ENCODE data around the gene TTI1. TPM values are rescaled to one million over a fixed set of nuclear protein-coding genes. Genes with fewer than 3 reads are reported as not detected.

Gene TTI1
- polyA plus RNA-seq, 3 donors from 2014 or later, result 8.8 to 17.7 (median 15.4) TPM

DNA sequence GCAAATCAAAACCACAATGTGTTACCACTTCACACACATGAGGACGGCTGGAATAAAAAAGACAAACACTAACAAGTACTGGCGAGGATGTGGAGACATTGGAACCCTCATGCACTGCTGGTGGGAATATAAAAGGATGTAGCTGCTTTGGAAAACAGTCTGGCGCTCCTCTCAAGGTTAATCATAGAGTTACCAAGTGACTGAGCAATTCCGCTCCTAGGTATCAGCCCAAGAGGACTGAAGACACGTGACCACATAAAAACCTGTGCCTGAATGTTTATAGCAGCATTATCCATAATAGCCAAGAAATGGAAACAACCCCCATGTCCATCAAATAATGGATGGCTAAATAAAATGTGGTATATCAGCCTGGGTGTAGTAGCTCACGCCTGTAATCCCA is 85.3 kb downstream of the TTI1 start:
- Mint-ChIP-seq H3K27ac (no peak overlapping the region), H3K4me3 (no peak overlapping the region), H3K4me1 (no peaks in the 10 kb centered on the region), H3K27me3 (ENCODE audit: low read depth in 3 of 3) (peaks cover 2 to 9% (median 5%) of the 10 kb centered on the region in 3 donors), H3K9me3 (peaks cover 0 to 2% (median 0%) of the 10 kb centered on the region in 6 donors), H3K36me3 (no peaks in the 10 kb centered on the region)
- no peak for DNase-seq

DNA sequence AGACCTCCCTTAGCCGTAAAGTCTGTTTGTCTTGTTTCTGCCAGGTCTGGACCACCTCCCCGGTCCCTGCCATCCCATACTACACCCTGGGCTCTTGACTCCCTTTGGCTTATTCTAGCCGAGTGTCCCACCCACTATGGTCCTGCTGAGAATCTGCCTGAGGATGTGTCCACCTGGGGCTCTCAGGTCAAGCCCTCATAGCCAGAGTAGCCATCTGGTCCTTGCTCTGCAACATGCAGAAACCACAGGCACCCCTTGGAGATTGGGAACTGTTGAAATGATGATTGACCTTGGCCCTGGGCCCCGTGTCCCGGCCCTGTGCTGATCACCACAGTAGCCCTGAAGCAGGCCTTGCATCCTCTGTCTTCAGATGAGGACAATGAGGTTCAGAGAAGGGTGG is 86.3 kb downstream of the TTI1 start:
- Mint-ChIP-seq H3K4me1 (no peaks in the 10 kb centered on the region), H3K9me3 (peaks cover 0 to 2% (median 0%) of the 10 kb centered on the region in 6 donors), H3K27ac (no peak overlapping the region), H3K27me3 (ENCODE audit: low read depth in 3 of 3) (peaks cover 2 to 9% (median 4%) of the 10 kb centered on the region in 3 donors), H3K36me3 (no peaks in the 10 kb centered on the region), H3K4me3 (no peak overlapping the region)
- no peak for DNase-seq

DNA sequence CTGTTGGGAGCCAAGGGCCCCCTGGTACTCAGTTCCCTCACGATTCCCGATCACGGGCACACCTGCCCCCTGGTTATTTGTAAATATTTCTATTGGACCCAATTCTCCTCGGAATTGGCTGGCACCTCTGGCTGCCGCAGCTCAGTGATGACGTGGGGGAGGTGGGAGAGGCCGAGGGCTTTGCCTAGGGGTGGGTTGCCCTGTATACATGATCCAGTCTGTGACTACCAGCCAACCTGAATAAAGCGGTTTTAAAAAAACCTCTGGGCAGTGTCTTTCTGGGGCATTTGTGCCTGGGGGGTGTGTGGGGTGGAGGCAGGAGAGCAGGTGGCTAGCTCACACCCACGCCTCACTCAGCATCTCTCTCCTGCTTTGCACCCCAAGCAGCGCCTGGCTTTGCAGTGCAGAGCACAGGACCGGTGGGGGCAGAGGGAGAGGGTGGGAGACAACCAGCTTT is 88.1 kb downstream of the TTI1 start:
- Mint-ChIP-seq H3K4me1 (no peaks in the 10 kb centered on the region), H3K27ac (no peak overlapping the region), H3K27me3 (ENCODE audit: low read depth in 3 of 3) (peaks cover 0 to 11% (median 7%) of the 10 kb centered on the region in 3 donors), H3K4me3 (no peak overlapping the region), H3K36me3 (no peaks in the 10 kb centered on the region), H3K9me3 (peaks cover 0 to 2% (median 0%) of the 10 kb centered on the region in 6 donors)
- DNase-seq, result no peak

DNA sequence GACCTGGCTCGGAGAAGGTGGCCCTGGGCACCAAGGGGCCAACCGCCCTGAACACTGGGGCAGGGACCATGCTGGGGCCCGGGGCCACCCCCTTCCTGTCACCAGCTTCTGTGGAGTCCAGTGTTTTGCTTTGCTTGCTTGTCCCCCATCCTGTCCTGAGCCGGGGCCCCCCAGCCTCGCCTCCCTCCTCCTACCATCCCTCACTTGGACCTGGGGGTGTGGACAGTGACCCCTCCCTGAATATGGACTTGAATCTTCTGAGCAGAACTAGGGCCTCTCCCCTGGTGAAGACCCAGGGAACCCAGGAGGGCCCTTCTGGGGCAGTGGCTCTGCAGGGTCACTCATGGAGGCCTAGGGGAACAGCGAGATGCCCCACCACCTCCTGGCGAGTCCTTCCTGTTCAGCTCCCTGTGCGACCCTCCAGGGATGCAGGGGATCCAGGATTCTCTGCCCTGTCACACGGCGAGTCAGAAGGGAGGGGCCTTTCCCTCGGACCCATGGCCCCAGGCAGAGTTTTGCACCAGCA is 88.7 kb downstream of the TTI1 start:
- DNase-seq, result no peak
- Mint-ChIP-seq H3K27me3 (ENCODE audit: low read depth in 3 of 3) (peaks cover 1 to 11% (median 7%) of the 10 kb centered on the region in 3 donors), H3K27ac (no peak overlapping the region), H3K4me1 (no peaks in the 10 kb centered on the region), H3K9me3 (peaks cover 0 to 2% (median 0%) of the 10 kb centered on the region in 6 donors), H3K36me3 (no peaks in the 10 kb centered on the region), H3K4me3 (no peak overlapping the region)

- H3K27me3 Mint-ChIP-seq (ENCODE audit: low read depth in 3 of 3), result peaks cover 1 to 11% (median 7%) of the 10 kb centered on the region in 3 donors
- H3K4me3 Mint-ChIP-seq, result no peak overlapping the region
- no peak overlapping the region for H3K27ac Mint-ChIP-seq
- H3K36me3 Mint-ChIP-seq, result no peaks in the 10 kb centered on the region
- H3K9me3 Mint-ChIP-seq, result peaks cover 0 to 2% (median 0%) of the 10 kb centered on the region in 6 donors
- DNase-seq, result no peak
- no peaks in the 10 kb centered on the region for H3K4me1 Mint-ChIP-seq
Observed at GRCh38 chr20:37943501-37944455, 89.5 kb downstream of the TTI1 start.

GRCh38 chr20:37943033-37943432 is 90.2 kb downstream of the TTI1 start:
- Mint-ChIP-seq H3K4me1 (no peaks in the 10 kb centered on the region), H3K27me3 (ENCODE audit: low read depth in 3 of 3) (peaks cover 1 to 11% (median 6%) of the 10 kb centered on the region in 3 donors), H3K36me3 (no peaks in the 10 kb centered on the region), H3K4me3 (no peak overlapping the region), H3K27ac (no peak overlapping the region), H3K9me3 (peaks cover 0 to 2% (median 0%) of the 10 kb centered on the region in 6 donors)
- DNase-seq, result no peak

DNA sequence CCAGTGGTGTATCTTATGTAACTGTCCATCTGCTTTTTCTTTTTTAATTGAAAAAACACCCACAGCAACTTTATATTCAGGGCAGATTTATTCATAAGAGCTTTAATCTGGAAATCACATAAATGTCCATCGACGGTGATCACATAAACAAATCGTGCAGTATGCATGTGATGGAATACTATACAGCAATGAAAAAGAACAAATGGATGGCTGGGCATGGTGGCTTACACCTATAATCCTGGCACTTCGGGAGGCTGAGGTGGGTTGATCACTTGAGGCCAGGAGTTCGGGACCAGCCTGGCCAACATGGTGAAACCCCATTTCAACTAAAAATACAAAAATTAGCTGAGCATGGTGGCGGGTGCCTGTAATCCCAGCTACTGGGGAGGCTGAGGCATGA is 91.3 kb downstream of the TTI1 start:
- Mint-ChIP-seq H3K36me3 (no peaks in the 10 kb centered on the region), H3K4me1 (no peaks in the 10 kb centered on the region), H3K9me3 (no peaks in the 10 kb centered on the region), H3K27ac (no peak overlapping the region), H3K27me3 (ENCODE audit: low read depth in 3 of 3) (peaks cover 1 to 7% (median 3%) of the 10 kb centered on the region in 3 donors), H3K4me3 (no peak overlapping the region)
- DNase-seq, result no peak

DNA sequence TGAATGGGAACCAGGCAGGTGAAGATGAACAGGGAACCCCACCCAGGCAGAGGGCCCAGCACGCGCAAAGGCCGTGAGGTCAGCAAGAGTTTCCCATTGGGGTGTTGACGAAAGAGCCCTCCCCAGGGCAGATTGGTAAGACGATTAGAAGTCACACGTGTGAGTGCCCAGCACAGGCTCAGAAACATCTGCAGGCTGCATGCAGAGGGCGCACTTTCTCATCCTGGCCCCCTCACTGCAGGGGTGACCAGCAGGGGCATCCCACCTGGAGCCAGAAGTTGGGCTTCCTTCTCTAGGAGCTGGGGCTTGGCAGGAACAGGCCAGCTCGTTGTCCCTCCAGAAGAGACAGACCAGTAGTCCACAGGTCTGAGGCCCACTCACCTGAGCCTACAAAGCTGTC is 91.9 kb downstream of the TTI1 start:
- no peak for DNase-seq
- H3K4me3 Mint-ChIP-seq, result no peak overlapping the region
- no peaks in the 10 kb centered on the region for H3K9me3 Mint-ChIP-seq
- no peaks in the 10 kb centered on the region for H3K4me1 Mint-ChIP-seq
- H3K27ac Mint-ChIP-seq, result no peak overlapping the region
- H3K36me3 Mint-ChIP-seq, result no peaks in the 10 kb centered on the region
- H3K27me3 Mint-ChIP-seq (ENCODE audit: low read depth in 3 of 3), result peaks cover 1 to 3% (median 2%) of the 10 kb centered on the region in 3 donors

- H3K4me3 Mint-ChIP-seq, result no peak overlapping the region
- DNase-seq, result no peak
- peaks cover 1 to 3% (median 2%) of the 10 kb centered on the region in 3 donors for H3K27me3 Mint-ChIP-seq (ENCODE audit: low read depth in 3 of 3)
- H3K36me3 Mint-ChIP-seq, result no peaks in the 10 kb centered on the region
- H3K4me1 Mint-ChIP-seq, result no peaks in the 10 kb centered on the region
- H3K9me3 Mint-ChIP-seq, result no peaks in the 10 kb centered on the region
- H3K27ac Mint-ChIP-seq, result no peak overlapping the region
Observed at GRCh38 chr20:37940858-37941257, 92.4 kb downstream of the TTI1 start.

DNA sequence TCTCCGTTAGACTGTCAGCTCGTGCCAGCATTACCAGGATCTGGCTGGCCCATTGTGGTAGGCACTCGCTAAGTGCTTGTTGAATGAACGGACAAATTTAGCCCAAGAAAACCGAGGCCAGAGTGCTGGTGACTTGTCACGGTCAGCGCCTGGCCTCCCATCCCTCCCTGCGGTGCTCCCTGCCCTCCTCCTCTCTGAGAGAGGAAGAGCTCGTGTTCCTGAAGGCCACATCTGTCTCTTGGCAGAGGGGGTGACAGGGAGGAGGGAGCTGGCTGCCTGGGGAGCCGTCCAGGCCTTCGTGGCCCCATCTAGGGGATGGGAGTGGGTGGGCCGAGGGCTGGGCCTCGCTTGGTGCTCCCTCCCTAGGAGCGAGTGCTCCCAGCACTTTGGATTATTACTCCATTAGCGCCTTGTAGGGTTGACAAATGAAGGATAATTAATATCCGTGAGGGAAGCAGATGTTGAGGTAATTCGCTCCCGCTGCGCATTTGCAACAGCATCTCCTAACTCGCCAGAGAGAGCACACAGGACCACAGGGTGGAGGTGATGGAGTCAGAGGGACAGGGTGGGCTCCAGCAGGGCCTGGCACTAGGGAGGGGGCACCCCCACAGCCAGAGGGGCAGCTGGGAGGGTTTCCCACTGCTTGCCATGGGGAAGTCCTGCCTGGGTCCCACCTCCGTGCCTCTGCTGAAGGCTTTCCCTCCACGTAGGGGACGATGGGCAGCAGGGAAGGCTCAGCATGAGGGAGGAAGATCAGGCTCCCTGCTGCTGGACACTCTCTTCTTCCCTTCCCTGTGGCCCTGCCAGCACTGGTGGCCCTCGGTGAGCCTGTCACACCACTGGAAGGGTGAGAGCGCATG is 93.3 kb downstream of the TTI1 start:
- H3K4me1 Mint-ChIP-seq, result no peaks in the 10 kb centered on the region
- H3K4me3 Mint-ChIP-seq, result no peak overlapping the region
- H3K9me3 Mint-ChIP-seq, result no peaks in the 10 kb centered on the region
- no peak for DNase-seq
- no peaks in the 10 kb centered on the region for H3K36me3 Mint-ChIP-seq
- H3K27ac Mint-ChIP-seq, result no peak overlapping the region
- peaks cover 1 to 3% (median 2%) of the 10 kb centered on the region in 3 donors for H3K27me3 Mint-ChIP-seq (ENCODE audit: low read depth in 3 of 3)

DNA sequence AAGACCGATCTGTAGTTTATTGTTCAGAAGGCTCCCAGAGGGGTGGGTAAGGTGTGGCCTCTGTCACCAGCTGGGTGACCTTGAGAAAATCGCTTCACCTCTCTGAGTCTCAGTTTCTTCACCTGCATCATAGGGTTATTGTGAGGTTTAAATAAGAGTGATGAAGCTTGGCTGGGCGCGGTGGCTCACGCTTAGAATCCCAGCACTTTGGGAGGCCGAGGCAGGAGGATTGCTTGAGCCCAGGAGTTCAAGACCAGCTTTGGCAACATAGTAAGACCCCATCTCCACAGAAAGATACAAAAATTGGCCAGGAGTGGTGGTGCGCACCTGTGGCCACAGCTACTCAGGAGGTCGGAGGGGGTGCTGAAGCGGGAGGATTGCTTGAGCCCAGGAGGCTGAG is 94.3 kb downstream of the TTI1 start:
- Mint-ChIP-seq H3K27ac (no peak overlapping the region), H3K4me1 (no peaks in the 10 kb centered on the region), H3K9me3 (peaks cover 0 to 2% (median 0%) of the 10 kb centered on the region in 6 donors), H3K36me3 (no peaks in the 10 kb centered on the region), H3K4me3 (no peak overlapping the region), H3K27me3 (ENCODE audit: low read depth in 3 of 3) (peaks cover 1 to 3% (median 2%) of the 10 kb centered on the region in 3 donors)
- no peak for DNase-seq

DNA sequence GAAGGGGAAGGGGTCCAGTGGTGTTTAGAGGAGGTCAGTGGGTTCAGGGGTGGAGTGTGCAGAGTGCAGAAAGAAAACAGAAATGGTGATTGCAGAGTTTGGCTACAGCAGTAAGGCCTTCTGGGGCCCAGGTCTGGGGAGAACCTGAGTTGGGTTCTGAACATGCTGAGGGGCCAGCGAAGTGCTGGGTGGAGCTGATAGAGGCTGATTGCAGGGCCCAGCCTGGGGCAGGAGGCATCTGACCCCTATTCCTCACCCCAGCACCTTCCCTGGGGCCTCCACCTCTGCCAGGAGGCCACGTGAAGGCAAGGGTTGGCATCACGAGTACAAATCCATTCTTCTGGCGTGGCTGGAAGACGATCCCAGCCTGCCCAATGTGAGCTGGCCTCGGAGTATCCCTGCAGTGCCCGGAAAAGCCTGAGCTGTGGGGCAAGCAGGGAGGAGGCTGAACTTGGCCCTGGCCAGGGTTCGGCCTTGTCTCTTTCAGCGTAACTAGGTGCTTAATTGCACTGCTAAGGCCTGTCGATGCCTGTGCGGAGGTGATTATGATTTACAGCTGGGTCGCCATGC is 95.0 kb downstream of the TTI1 start:
- H3K36me3 Mint-ChIP-seq, result no peaks in the 10 kb centered on the region
- H3K4me1 Mint-ChIP-seq, result no peaks in the 10 kb centered on the region
- peaks cover 1 to 3% (median 2%) of the 10 kb centered on the region in 3 donors for H3K27me3 Mint-ChIP-seq (ENCODE audit: low read depth in 3 of 3)
- H3K27ac Mint-ChIP-seq, result no peak overlapping the region
- no peak for DNase-seq
- H3K9me3 Mint-ChIP-seq, result peaks cover 0 to 2% (median 0%) of the 10 kb centered on the region in 6 donors
- H3K4me3 Mint-ChIP-seq, result no peak overlapping the region

DNA sequence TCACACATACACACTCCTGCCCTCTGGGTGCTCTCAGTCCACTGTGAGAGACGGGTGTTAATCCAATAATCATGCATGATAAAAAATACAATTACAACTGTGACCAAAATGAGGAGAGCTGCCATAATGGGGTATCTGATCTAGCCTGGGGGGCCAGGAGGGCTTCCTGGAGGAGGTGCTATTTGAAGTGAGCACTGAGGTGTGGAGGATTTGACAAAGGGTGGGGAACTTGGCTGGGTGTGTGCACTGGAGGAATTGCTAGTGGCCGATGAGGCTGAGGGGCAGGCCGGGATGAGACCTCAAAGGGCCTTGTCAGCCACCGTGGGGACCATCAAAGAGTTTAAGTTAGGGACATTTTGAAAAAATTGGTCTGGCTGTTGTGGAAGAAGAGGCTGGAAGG is 95.6 kb downstream of the TTI1 start:
- no peak overlapping the region for H3K4me3 Mint-ChIP-seq
- H3K27ac Mint-ChIP-seq, result no peak overlapping the region
- DNase-seq, result no peak
- H3K36me3 Mint-ChIP-seq, result no peaks in the 10 kb centered on the region
- H3K4me1 Mint-ChIP-seq, result no peaks in the 10 kb centered on the region
- peaks cover 1 to 3% (median 2%) of the 10 kb centered on the region in 3 donors for H3K27me3 Mint-ChIP-seq (ENCODE audit: low read depth in 3 of 3)
- H3K9me3 Mint-ChIP-seq, result peaks cover 0 to 2% (median 0%) of the 10 kb centered on the region in 6 donors

All from immature natural killer cell (primary cell).